DND-41 (cell line): ENCODE data around the gene KRT28.

Source experiments
- ATAC-seq: fragments of 200-7000 bp; cut with Tn5 transposase; 3 replicates; pipeline ENCODE4 v1.9.1; 2021; ENCODE audit warnings: low read depth; ENCODE audit not compliant: insufficient read depth
- DNase-seq: peaks from one replicate; pipeline ENCODE4 v3.0.0-alpha.2; 2020
- H2AFZ ChIP-seq: 2 replicates; pipeline ENCODE4 v1.6.0; 2012; ENCODE audit warnings: low read depth, low read length
- H3K27ac ChIP-seq: 2 replicates; pipeline ENCODE4 v1.5.1; 2012; ENCODE audit warnings: low read length, inconsistent platforms
- H3K27me3 ChIP-seq: fragments of 200-600 bp; sonication (generic); 2 replicates; pipeline ENCODE4 v1.6.0; 2012; ENCODE audit warnings: low read length, mild to moderate bottlenecking, inconsistent platforms; ENCODE audit not compliant: insufficient read depth, poor library complexity
- H3K36me3 ChIP-seq: 2 replicates; pipeline ENCODE4 v1.5.1; 2012; ENCODE audit warnings: low read length, inconsistent platforms; ENCODE audit not compliant: insufficient read depth
- H3K4me1 ChIP-seq: 2 replicates; pipeline ENCODE4 v1.5.1; 2012; ENCODE audit warnings: mild to moderate bottlenecking, low read length; ENCODE audit not compliant: insufficient read depth
- H3K4me2 ChIP-seq: 2 replicates; pipeline ENCODE4 v1.6.0; 2012; ENCODE audit warnings: mild to moderate bottlenecking, moderate library complexity, low read length, inconsistent platforms; ENCODE audit not compliant: insufficient read depth
- H3K4me3 ChIP-seq, 2 experiments: fragments of 200-600 bp in 1 of 2; shearing (Covaris generic) in 1 of 2; 2 replicates each; pipeline ENCODE4 v1.5.1; 2012 to 2016; ENCODE audit warnings: inconsistent platforms in 2 of 2, low read length in 2 of 2, mild to moderate bottlenecking in 2 of 2, low read depth in 1 of 2, moderate library complexity in 1 of 2
- H3K79me2 ChIP-seq: 2 replicates; pipeline ENCODE4 v1.6.0; 2012; ENCODE audit warnings: low read length, inconsistent platforms; ENCODE audit not compliant: insufficient read depth
- H3K9ac ChIP-seq: 2 replicates; pipeline ENCODE4 v1.6.0; 2012; ENCODE audit warnings: low read depth, mild to moderate bottlenecking, inconsistent platforms, low read length, moderate library complexity
- H3K9me3 ChIP-seq: 2 replicates; pipeline ENCODE4 v1.5.1; 2012; ENCODE audit warnings: low read length, moderate library complexity, mild to moderate bottlenecking, inconsistent platforms; ENCODE audit not compliant: insufficient read depth, severe bottlenecking
- H4K20me1 ChIP-seq: 2 replicates; pipeline ENCODE4 v1.6.0; 2012; ENCODE audit warnings: low read length; ENCODE audit not compliant: insufficient read depth
- EZH2 ChIP-seq: IDR thresholded peaks from 3 replicates; pipeline ENCODE4 v1.6.1; 2012; ENCODE audit warnings: borderline replicate concordance, low read depth, mild to moderate bottlenecking, moderate library complexity, low read length, inconsistent platforms; ENCODE audit not compliant: severe bottlenecking
- TF ChIP-seq, protein P1 (sequence below): IDR thresholded peaks from 2 replicates; pipeline ENCODE4 v1.5.1; 2012; ENCODE audit warnings: borderline replicate concordance, low read length, moderate library complexity, mild to moderate bottlenecking; ENCODE audit not compliant: poor library complexity, severe bottlenecking; ENCODE audit errors: extremely low read depth

KRT28 gene

DNA sequence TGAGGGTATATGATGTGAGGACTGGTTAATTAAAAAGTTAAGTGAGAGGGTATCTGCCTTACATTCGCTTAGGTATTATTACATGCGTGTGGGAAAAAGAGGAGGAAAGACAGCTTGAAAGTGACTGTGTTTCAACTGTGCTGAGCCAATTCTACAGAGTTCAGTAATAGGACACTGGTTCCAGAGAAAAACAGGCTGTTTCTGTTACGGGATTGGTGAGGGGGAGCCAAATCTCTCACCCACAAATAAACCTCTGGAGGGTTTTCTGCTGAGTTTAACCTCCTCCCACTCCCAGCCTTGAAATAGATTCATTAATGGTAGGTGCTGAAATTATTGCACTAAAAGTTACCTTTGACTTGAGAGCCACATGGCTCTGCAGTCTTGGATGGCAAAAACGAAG lies 23.8 kb downstream of the KRT28 start:
- H2AFZ ChIP-seq, result no peak overlapping the region
- no peaks in the 10 kb centered on the region for H3K79me2 ChIP-seq
- no peak for DNase-seq
- H3K27ac ChIP-seq, result no peak overlapping the region
- no peaks in the 10 kb centered on the region for H3K9me3 ChIP-seq
- H3K9ac ChIP-seq, result no peak overlapping the region
- no peaks in the 10 kb centered on the region for H4K20me1 ChIP-seq
- TF ChIP-seq EZH2, result no peak
- TF ChIP-seq, protein P1, sequence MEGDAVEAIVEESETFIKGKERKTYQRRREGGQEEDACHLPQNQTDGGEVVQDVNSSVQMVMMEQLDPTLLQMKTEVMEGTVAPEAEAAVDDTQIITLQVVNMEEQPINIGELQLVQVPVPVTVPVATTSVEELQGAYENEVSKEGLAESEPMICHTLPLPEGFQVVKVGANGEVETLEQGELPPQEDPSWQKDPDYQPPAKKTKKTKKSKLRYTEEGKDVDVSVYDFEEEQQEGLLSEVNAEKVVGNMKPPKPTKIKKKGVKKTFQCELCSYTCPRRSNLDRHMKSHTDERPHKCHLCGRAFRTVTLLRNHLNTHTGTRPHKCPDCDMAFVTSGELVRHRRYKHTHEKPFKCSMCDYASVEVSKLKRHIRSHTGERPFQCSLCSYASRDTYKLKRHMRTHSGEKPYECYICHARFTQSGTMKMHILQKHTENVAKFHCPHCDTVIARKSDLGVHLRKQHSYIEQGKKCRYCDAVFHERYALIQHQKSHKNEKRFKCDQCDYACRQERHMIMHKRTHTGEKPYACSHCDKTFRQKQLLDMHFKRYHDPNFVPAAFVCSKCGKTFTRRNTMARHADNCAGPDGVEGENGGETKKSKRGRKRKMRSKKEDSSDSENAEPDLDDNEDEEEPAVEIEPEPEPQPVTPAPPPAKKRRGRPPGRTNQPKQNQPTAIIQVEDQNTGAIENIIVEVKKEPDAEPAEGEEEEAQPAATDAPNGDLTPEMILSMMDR, result no peak
- no peak overlapping the region for H3K4me2 ChIP-seq
- ATAC-seq, result no peak
- no peak overlapping the region for H3K4me3 ChIP-seq
- H3K36me3 ChIP-seq, result no peaks in the 10 kb centered on the region
- H3K27me3 ChIP-seq, result peaks cover 14% of the 10 kb centered on the region
- no peaks in the 10 kb centered on the region for H3K4me1 ChIP-seq

DNA sequence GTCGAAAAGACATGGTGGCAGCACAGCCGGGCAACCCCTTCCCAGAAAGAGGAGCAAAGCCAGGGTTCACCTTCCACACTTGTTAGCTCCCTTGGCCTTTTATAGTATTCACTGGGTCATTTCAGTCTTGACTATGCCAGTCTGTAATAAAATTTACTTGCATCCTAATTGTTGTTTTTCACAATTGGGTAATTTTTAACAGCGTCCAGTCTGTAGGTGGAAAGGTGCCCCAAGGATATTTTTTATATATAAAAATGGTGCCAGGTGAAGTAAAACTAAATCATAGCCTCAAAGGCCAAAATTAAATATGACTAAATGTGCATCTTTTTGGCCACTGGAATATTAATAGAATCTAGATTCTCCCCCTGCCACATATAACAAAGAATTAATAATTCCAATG lies 27.7 kb downstream of the KRT28 start, which contains the start of gene KRT26:
Gene KRT26 (minus strand): TSS at position 101 of the 400 bp plus-strand sequence. CDS start 88 bp downstream, at position 13.
- H4K20me1 ChIP-seq, result no peaks in the 10 kb centered on the region
- DNase-seq (no peak), ATAC-seq (no peak)
- H3K4me2 ChIP-seq, result no peak within 1 kb of the TSS
- no peaks in the 10 kb centered on the region for H3K4me1 ChIP-seq
- peaks cover 16% of the 10 kb centered on the region for H3K27me3 ChIP-seq
- no peaks in the 10 kb centered on the region for H3K9me3 ChIP-seq
- H3K36me3 ChIP-seq, result no peaks in the 10 kb centered on the region
- TF ChIP-seq, protein P1, result no peak
- TF ChIP-seq EZH2, result no peak
- no peaks in the 10 kb centered on the region for H3K79me2 ChIP-seq
- H2AFZ ChIP-seq, result no peak within 1 kb of the TSS
- no peak within 1 kb of the TSS for H3K27ac ChIP-seq
- no peak within 1 kb of the TSS for H3K9ac ChIP-seq
- H3K4me3 ChIP-seq, result no peak within 1 kb of the TSS

- Histone ChIP-seq H3K79me2 (no peaks in the 10 kb centered on the region), H3K9ac (no peak overlapping the region), H3K27ac (no peak overlapping the region), H3K9me3 (peaks cover 18% of the 10 kb centered on the region), H3K27me3 (peaks cover 9% of the 10 kb centered on the region), H2AFZ (no peak overlapping the region), H3K4me1 (no peaks in the 10 kb centered on the region), H4K20me1 (no peaks in the 10 kb centered on the region), H3K36me3 (no peaks in the 10 kb centered on the region), H3K4me3 (no peak overlapping the region), H3K4me2 (no peak overlapping the region)
- TF ChIP-seq, protein P1, result no peak
- no peak for TF ChIP-seq EZH2
- ATAC-seq, result no peak
- no peak for DNase-seq
These were observed 34.1 kb downstream of the KRT28 start for GRCh38 chr17:40765657-40766056.

DNA sequence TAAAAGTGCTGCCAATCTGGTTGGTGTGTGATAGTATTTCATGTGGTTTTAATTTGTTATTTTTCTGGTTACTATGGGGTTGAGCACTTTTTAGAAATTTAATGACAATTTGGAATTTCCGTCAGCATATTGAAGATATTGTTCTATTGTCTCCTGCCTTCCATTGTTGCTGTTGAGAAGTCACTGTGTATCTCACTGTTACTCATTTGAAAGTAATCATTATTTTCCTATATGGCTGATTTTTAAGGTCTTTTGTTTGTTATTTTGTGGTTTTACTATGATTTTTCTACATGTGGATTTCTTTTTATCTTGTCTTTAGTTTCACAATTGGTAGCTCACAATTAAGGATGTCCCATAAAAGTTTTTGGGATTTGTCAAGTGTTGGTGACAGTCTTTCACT lies 36.0 kb downstream of the KRT28 start:
- ATAC-seq, result no peak
- H3K27ac ChIP-seq, result no peak overlapping the region
- no peak overlapping the region for H3K9ac ChIP-seq
- no peaks in the 10 kb centered on the region for H3K36me3 ChIP-seq
- peaks cover 9% of the 10 kb centered on the region for H3K27me3 ChIP-seq
- no peak overlapping the region for H3K4me2 ChIP-seq
- H3K4me1 ChIP-seq, result no peaks in the 10 kb centered on the region
- H3K9me3 ChIP-seq, result peaks cover 24% of the 10 kb centered on the region
- no peaks in the 10 kb centered on the region for H4K20me1 ChIP-seq
- no peak overlapping the region for H3K4me3 ChIP-seq
- H3K79me2 ChIP-seq, result no peaks in the 10 kb centered on the region
- no peak overlapping the region for H2AFZ ChIP-seq
- no peak for DNase-seq
- TF ChIP-seq, protein P1, result no peak
- TF ChIP-seq EZH2, result no peak
